SK-N-SH treated with all-trans-retinoic acid at 6 μM for 48 hours (cell line): ENCODE measurements around the gene UST.

Source experiments
- ZFP3 ChIP-seq: fragments of 250-450 bp; sonication (Bioruptor Pico); IDR thresholded peaks from 2 replicates; pipeline ENCODE4 v1.5.0; 2020; ENCODE audit warnings: mild to moderate bottlenecking, moderate library complexity
- ZNF70 ChIP-seq: fragments of 450-650 bp; formaldehyde crosslinking; IDR thresholded peaks from 2 replicates; pipeline ENCODE4 v1.5.0; 2020; ENCODE audit warnings: mild to moderate bottlenecking, moderate library complexity
- TF ChIP-seq, protein P1 (sequence below): fragments of 250-450 bp; sonication (Bioruptor Pico); IDR thresholded peaks from 2 replicates; pipeline ENCODE4 v1.8.0; 2020; ENCODE audit warnings: mild to moderate bottlenecking, moderate library complexity, borderline replicate concordance

DNA sequence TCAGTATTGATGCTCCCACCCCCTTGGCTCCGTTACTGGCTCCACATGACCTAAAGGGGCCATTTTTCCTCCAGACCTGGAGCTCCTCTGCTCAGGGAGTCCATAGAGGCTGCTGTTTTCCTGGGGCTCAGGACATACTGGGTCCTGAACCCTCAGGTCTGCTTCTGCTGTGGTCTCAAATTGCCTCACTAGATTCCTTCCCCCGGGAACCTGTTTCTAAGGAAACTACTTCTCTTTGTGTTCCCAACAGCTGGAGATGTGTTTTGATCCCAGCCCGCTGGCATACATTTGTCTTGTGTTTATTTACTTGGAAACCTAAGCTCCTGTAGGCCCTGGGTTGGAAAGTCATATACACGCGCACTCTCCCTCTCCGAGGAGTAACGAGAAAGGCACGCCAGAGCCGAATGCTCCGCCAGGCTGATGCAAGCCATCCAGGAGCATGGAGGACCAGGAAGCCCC is 222.8 kb downstream of the UST start:
- TF ChIP-seq ZNF70 = no peak
- TF ChIP-seq, protein P1, sequence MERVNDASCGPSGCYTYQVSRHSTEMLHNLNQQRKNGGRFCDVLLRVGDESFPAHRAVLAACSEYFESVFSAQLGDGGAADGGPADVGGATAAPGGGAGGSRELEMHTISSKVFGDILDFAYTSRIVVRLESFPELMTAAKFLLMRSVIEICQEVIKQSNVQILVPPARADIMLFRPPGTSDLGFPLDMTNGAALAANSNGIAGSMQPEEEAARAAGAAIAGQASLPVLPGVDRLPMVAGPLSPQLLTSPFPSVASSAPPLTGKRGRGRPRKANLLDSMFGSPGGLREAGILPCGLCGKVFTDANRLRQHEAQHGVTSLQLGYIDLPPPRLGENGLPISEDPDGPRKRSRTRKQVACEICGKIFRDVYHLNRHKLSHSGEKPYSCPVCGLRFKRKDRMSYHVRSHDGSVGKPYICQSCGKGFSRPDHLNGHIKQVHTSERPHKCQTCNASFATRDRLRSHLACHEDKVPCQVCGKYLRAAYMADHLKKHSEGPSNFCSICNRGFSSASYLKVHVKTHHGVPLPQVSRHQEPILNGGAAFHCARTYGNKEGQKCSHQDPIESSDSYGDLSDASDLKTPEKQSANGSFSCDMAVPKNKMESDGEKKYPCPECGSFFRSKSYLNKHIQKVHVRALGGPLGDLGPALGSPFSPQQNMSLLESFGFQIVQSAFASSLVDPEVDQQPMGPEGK (CRISPR knock-in tag) = no peak
- TF ChIP-seq ZFP3 (CRISPR knock-in tag) = no peak
